Uterus (tissue), 4 donors: Measurements from ENCODE around the gene CD59. TPM values are rescaled to one million over a fixed set of nuclear protein-coding genes. Genes with fewer than 3 reads are reported as not detected.

ENCODE experiments used
- DNase-seq, 2 donors: peaks; one replicate each; pipeline ENCODE4 v3.0.0-alpha.2; 2019 to 2020
- H3K27ac ChIP-seq, 2 donors: fragments of 200-600 bp; sonication (generic); 1 replicate in 1 of 2; 2 replicates in 1 of 2; pipeline ENCODE4 v1.5.1; 2016 to 2018
- H3K27me3 ChIP-seq, 2 donors: fragments of 200-600 bp; sonication (generic); one replicate each; pipeline ENCODE4 v1.5.1; 2018 to 2019; ENCODE audit warnings: control low read depth in 1 of 2
- H3K36me3 ChIP-seq, 2 donors: fragments of 200-600 bp; sonication (generic); one replicate each; pipeline ENCODE4 v1.5.1; 2019; ENCODE audit warnings: control low read depth in 1 of 2
- H3K4me1 ChIP-seq, 2 donors: fragments of 200-600 bp; sonication (generic); one replicate each; pipeline ENCODE4 v1.5.1; 2018 to 2019; ENCODE audit warnings: control low read depth in 1 of 2
- H3K4me3 ChIP-seq, 2 donors: fragments of 200-600 bp; sonication (generic); 1 replicate in 1 of 2; 2 replicates in 1 of 2; pipeline ENCODE4 v1.5.1; 2018 to 2019; ENCODE audit warnings: mild to moderate bottlenecking in 1 of 2
- H3K9me3 ChIP-seq, 2 donors: fragments of 200-600 bp; sonication (generic); one replicate each; pipeline ENCODE4 v1.5.1; 2019; ENCODE audit warnings: control low read depth in 1 of 2
- POLR2A ChIP-seq, 2 donors: fragments of 450-650 bp; IDR thresholded peaks; one replicate each; pipeline ENCODE4 v1.6.1; 2016; ENCODE audit warnings: antibody characterized with exemption in 2 of 2, mild to moderate bottlenecking in 1 of 2, moderate library complexity in 1 of 2
- intact Hi-C: fragments of 100-400 bp; cut with DNase I; formaldehyde crosslinking; loops from one replicate; pipeline ENCODE4 v1.15.1; 2023; ENCODE audit warnings: low total_unique reads
- total RNA-seq, 4 donors: library from RNA; depleted of rRNA in 3 of 4; stranded (reverse); fragments of >200 nt in 3 of 4; gene quantifications; one replicate each; pipeline versions ENCODE4 v1.1.0 to v1.2.4, GENCODE V29; 2014 to 2023
- TF ChIP-seq, protein P1 (sequence below), 4 experiments: fragments of 200-600 bp in 2 of 4; fragments of 450-650 bp in 2 of 4; sonication (generic) in 2 of 4; IDR thresholded peaks; one replicate each; pipeline ENCODE4 v1.5.1; 2016 to 2019; ENCODE audit warnings: antibody characterized with exemption in 4 of 4, mild to moderate bottlenecking in 2 of 4, moderate library complexity in 1 of 4
- donor health status: DM: yes; HTN: yes; CAD: no.

Gene CD59
- total RNA-seq, 4 donors from 2014 or later: 221 to 621 (median 300) TPM

DNA sequence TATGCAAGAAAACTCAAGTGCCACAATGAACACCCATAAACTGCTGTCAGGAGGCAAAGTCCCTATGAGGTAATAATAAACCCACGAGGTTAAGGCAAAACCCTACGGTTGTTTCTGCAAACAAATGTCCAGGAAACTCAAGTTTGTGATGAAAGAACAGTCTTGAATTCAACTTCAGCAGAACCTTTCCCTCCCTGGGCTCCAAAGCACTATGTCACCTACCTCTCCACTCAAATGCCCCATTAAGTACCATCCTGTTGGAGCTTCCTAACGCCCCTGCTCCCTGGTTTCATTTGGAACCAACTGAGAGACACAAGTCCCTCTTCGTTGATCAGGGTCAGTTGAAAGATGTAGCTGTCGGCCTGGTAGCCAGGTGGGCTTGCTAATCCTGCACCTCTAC lies 33.0 kb downstream of the CD59 start:
- no peaks in the 10 kb centered on the region for H3K27me3 ChIP-seq
- H3K4me3 ChIP-seq: no peak overlapping the region
- no peak for TF ChIP-seq POLR2A (IDR thresholded peaks at IDR 0.05)
- TF ChIP-seq, protein P1, sequence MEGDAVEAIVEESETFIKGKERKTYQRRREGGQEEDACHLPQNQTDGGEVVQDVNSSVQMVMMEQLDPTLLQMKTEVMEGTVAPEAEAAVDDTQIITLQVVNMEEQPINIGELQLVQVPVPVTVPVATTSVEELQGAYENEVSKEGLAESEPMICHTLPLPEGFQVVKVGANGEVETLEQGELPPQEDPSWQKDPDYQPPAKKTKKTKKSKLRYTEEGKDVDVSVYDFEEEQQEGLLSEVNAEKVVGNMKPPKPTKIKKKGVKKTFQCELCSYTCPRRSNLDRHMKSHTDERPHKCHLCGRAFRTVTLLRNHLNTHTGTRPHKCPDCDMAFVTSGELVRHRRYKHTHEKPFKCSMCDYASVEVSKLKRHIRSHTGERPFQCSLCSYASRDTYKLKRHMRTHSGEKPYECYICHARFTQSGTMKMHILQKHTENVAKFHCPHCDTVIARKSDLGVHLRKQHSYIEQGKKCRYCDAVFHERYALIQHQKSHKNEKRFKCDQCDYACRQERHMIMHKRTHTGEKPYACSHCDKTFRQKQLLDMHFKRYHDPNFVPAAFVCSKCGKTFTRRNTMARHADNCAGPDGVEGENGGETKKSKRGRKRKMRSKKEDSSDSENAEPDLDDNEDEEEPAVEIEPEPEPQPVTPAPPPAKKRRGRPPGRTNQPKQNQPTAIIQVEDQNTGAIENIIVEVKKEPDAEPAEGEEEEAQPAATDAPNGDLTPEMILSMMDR (IDR thresholded peaks at IDR 0.05): no peak
- no peak for DNase-seq
- intact Hi-C loops: no loop called here
- H3K27ac ChIP-seq: peak overlapping the region; percentile 54 to 70
- H3K9me3 ChIP-seq: no peaks in the 10 kb centered on the region
- H3K36me3 ChIP-seq: no peaks in the 10 kb centered on the region
- no peaks in the 10 kb centered on the region for H3K4me1 ChIP-seq

DNA sequence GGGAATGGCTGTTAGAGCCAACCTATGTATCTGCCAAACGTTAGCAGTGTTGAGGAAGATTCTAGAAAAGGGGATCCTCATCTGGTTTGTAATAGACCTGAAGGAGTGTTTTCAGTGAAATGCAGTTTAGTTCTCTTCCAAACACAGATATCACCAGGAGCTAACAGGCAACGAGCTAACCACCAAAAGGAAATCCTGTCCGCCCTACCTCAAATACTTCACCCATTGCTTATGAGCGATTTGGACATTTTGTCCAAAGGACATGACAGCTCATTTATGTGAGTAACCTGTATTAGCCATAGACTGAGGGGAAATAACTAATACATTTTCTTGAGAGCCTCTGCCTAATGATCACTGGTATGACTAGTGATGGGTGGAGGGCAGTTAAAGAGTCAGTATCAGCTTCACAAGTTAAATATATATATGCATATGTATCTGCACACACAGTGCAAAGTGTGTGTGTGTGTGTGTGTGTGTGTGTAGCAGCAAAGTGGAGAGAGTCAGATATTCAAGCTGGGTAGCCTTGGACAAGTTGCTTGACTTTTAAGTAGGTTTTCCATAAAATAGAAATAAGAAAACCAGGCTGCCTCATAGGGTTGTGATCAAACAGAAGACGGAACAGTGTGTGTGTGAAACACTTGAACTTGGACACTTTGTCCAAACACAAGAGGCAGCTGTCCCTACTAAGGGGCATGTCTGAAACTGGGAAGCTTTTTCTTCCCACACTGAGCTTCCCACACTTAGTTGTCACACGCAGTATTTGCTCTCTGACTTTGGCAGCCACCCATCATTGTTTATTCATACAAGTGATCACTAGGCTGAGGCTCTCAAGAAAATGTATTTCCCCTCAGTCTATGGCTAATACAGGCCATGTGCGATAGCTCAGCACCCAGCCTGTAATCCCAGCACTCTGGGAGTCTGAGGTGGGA lies 34.7 kb downstream of the CD59 start:
- peak overlapping the region; percentile 31 to 66 for H3K4me3 ChIP-seq
- H3K27me3 ChIP-seq: no peaks in the 10 kb centered on the region
- no peak for TF ChIP-seq POLR2A (IDR thresholded peaks at IDR 0.05)
- TF ChIP-seq, protein P1 (IDR thresholded peaks at IDR 0.05): no peak
- H3K9me3 ChIP-seq: no peaks in the 10 kb centered on the region
- H3K36me3 ChIP-seq: no peaks in the 10 kb centered on the region
- H3K4me1 ChIP-seq: no peaks in the 10 kb centered on the region
- DNase-seq: no peak
- intact Hi-C loops: no loop called here
- peak overlapping the region; percentile 70 to 80 for H3K27ac ChIP-seq

DNA sequence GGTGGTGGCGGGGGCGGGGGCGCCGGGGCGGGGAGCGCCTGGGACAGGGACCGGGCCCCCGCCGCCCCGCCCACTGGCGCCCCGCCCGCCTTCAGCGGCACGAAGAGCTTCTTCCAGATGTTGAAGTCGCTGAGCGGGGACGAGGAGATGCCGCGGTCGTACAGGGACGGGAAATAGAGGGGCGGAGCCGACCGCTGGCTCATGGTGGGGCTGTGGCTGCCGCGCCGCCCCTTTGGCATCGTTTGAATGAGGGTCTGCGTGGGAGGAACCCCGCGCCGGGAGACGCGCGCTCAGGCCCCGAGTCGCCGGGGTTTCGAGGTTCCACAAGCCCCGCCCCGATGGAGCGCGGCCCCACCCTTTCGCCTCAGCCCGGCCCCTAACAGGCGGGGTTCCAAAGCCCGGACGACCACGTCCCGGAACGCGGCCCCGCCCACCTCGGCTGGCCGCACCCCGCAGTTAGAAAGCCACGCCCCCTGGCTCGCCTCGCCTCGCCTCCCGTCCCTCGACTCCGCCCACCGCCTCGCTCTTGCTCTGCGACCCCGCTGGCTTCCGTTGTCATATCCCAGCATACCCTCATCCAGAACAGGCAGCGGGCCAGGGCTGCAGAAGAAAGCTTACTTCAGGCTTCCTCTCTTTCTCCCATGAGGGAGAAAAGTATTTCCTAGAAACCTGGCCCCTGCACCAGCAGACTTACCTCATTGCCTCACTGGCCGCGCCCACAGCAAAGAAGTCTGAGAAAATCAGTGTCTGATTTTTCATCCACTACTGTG lies 35.5 kb downstream of the CD59 start, which contains the start of gene C11orf91:
Gene C11orf91 (minus strand): TSS at position 325 of the 770 bp plus-strand sequence. CDS start 86 bp downstream, at position 239.
- intact Hi-C loops: no loop called here
- H3K27ac ChIP-seq: peak within 1 kb of the TSS; percentile 70 to 80
- H3K27me3 ChIP-seq: no peaks in the 10 kb centered on the region
- TF ChIP-seq, protein P1 (IDR thresholded peaks at IDR 0.05): no peak
- TF ChIP-seq POLR2A (IDR thresholded peaks at IDR 0.05): peak; percentile 46 to 61
- H3K36me3 ChIP-seq: no peaks in the 10 kb centered on the region
- no peaks in the 10 kb centered on the region for H3K4me1 ChIP-seq
- peak within 1 kb of the TSS; percentile 31 to 66 for H3K4me3 ChIP-seq
- DNase-seq: peak; percentile 96 to 97
- H3K9me3 ChIP-seq: no peaks in the 10 kb centered on the region

DNA sequence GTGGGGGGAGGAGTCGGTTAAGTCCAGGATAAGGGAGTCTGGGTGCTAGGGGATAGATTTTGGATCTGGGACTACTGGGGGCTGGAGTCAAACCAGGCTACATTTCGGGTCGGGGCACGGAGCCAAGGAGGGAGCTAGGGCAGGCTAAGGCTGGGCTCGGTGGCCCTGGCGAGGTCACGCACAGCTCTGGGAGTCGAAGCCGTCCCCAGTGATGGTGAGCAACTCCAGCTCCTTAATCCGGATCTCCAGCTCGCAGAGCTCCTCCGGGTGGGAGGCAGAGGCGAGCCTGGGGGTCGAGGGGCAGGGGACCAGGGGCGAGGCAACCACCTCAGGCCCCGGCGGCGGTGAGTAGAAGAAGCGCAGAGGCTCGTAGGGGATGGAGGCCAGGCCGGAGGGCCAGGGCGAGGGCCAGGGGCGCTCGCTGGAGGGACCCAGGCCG lies 36.1 kb downstream of the CD59 start:
- intact Hi-C loops: no loop called here
- TF ChIP-seq, protein P1 (IDR thresholded peaks at IDR 0.05): no peak
- no peak for TF ChIP-seq POLR2A (IDR thresholded peaks at IDR 0.05)
- peak overlapping the region; percentile 31 to 66 for H3K4me3 ChIP-seq
- peak in 1 of 2 donors; percentile 53 for DNase-seq
- H3K36me3 ChIP-seq: no peaks in the 10 kb centered on the region
- H3K27me3 ChIP-seq: no peaks in the 10 kb centered on the region
- H3K9me3 ChIP-seq: no peaks in the 10 kb centered on the region
- peak overlapping the region; percentile 70 to 80 for H3K27ac ChIP-seq
- no peaks in the 10 kb centered on the region for H3K4me1 ChIP-seq
